A549 (cell line): Measurements from ENCODE around the gene PPM1L.

Experiments
- CEBPB ChIP-seq, 2 experiments: fragments of >200 bp in 1 of 2; sonication (Bioruptor Twin) in 1 of 2; formaldehyde crosslinking in 1 of 2; IDR thresholded peaks; 2 replicates each; pipeline ENCODE4 v1.6.1; 2012 to 2016
- CTCF ChIP-seq: fragments of >200 bp; sonication (Bioruptor Twin); formaldehyde crosslinking; IDR thresholded peaks from 3 replicates; pipeline ENCODE4 v1.5.1; 2016
- EP300 ChIP-seq, 2 experiments: fragments of >200 bp; sonication (Bioruptor Twin); formaldehyde crosslinking; IDR thresholded peaks; 2 replicates in 1 of 2; 3 replicates in 1 of 2; pipeline ENCODE4 v1.6.1; 2016 to 2017
- SMC3 ChIP-seq: fragments of >200 bp; sonication (Bioruptor Twin); formaldehyde crosslinking; IDR thresholded peaks from 3 replicates; pipeline ENCODE4 v1.6.1; 2018; ENCODE audit warnings: inconsistent platforms

- TF ChIP-seq SMC3 = no peak
- TF ChIP-seq EP300 (IDR thresholded peaks at IDR 0.05) = no peak
- TF ChIP-seq CEBPB (IDR thresholded peaks at IDR 0.05) = no peak
- no peak for TF ChIP-seq CTCF
These were observed 370.5 kb downstream of the PPM1L start for GRCh38 chr3:161126495-161126894.
